Mammary epithelial cell (primary cell): ENCODE measurements around the gene PLPPR3.

ENCODE experiments used
- EZH2 ChIP-seq: IDR thresholded peaks from 2 replicates; pipeline ENCODE4 v1.6.1; 2012; ENCODE audit warnings: low read length, inconsistent platforms, borderline replicate concordance
- TF ChIP-seq, protein P1 (sequence below), 2 donors: IDR thresholded peaks in 1 of 2; conservative IDR thresholded peaks in 1 of 2; 2 replicates each; pipeline ENCODE4 v1.5.1; 2011 to 2012; ENCODE audit warnings: inconsistent platforms in 2 of 2, low read length in 2 of 2, mild to moderate bottlenecking in 2 of 2, control low read depth in 1 of 2, low read depth in 1 of 2; ENCODE audit not compliant: insufficient read depth in 1 of 2; ENCODE audit errors: extremely low read depth in 1 of 2

DNA sequence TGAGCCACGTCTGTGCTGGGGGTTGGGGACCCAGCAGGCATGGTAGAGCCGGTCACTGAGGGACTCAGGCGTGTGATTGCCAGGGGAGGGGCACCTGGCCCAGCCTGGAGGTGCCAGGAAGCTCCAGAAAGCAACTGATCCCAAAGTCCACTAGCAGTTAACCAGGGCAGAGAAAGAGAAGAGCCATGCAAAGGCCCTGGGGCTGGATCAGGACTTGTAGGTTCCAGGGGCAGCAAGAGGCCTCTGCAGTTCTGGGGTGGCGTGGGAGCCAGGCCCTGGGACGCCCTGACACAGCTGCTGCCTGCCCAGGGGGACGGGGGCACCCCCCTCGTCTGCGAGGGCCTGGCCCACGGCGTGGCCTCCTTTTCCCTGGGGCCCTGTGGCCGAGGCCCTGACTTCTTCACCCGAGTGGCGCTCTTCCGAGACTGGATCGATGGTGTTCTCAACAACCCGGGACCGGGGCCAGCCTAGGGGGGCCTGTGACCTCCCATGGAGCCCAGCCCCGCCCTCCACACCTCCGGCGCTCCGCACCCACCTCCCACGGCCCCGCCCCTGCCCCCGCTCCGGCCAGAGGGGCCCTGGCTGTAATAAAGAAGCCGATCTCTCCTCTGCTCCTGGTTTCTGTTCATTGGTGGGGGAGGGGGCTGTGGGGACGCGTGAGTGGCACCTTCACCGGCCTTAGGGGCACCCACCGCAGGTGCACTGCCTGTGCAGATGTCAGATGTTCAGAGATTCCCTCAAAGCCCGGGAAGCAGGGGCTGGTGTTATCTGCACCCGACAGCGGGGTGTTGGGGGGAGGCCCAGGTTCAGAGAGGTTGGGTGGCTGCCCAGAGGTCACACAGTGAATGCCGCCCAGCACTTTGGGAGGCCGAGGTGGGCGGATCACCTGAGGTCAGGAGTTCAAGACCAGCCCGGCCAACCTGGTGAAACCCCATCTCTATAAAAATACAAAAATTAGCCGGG, 9.9 kb upstream of the PLPPR3 start:
- TF ChIP-seq, protein P1, sequence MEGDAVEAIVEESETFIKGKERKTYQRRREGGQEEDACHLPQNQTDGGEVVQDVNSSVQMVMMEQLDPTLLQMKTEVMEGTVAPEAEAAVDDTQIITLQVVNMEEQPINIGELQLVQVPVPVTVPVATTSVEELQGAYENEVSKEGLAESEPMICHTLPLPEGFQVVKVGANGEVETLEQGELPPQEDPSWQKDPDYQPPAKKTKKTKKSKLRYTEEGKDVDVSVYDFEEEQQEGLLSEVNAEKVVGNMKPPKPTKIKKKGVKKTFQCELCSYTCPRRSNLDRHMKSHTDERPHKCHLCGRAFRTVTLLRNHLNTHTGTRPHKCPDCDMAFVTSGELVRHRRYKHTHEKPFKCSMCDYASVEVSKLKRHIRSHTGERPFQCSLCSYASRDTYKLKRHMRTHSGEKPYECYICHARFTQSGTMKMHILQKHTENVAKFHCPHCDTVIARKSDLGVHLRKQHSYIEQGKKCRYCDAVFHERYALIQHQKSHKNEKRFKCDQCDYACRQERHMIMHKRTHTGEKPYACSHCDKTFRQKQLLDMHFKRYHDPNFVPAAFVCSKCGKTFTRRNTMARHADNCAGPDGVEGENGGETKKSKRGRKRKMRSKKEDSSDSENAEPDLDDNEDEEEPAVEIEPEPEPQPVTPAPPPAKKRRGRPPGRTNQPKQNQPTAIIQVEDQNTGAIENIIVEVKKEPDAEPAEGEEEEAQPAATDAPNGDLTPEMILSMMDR (conservative IDR thresholded peaks at IDR 0.05 in 1 of 2, IDR thresholded peaks at IDR 0.05 in 1 of 2; ENCODE audit: extremely low read depth in 1 of 2, insufficient read depth in 1 of 2, low read depth in 1 of 2, low read length in 2 of 2) = no peak
- TF ChIP-seq EZH2 = no peak
